Stromal cell of bone marrow (primary cell): ENCODE data around the gene OSBP.
"Not testable (repeated sequence)": the region's sequence is repeated elsewhere in the genome, so short reads cannot be mapped to it uniquely, and the experiment has no call there.

Experiments used
- DNase-seq: peaks from one replicate; pipeline ENCODE4 v3.0.0-alpha.2; 2012; ENCODE audit warnings: low read depth

OSBP gene

GRCh38 chr11:59553323-59553722, 62.3 kb downstream of the OSBP start:
- no peak for DNase-seq

- no peak for DNase-seq
Observed at GRCh38 chr11:59552844-59553243, 62.7 kb downstream of the OSBP start.

GRCh38 chr11:59551659-59552521, 63.7 kb downstream of the OSBP start:
- DNase-seq, result peak; percentile 59

- peak; percentile 76 for DNase-seq
Observed at GRCh38 chr11:59550842-59551658, 64.5 kb downstream of the OSBP start.

- peak; percentile 72 for DNase-seq
Observed at GRCh38 chr11:59550368-59550841, 65.2 kb downstream of the OSBP start.

- DNase-seq, result no peak
Observed at GRCh38 chr11:59548309-59548656, 67.3 kb downstream of the OSBP start.

- not testable (repeated sequence) for DNase-seq
Observed at GRCh38 chr11:59547605-59548308, 67.8 kb downstream of the OSBP start.

- DNase-seq, result no peak
Observed at GRCh38 chr11:59545179-59546020, 70.2 kb downstream of the OSBP start.

GRCh38 chr11:59544869-59545178, 70.8 kb downstream of the OSBP start:
- no peak for DNase-seq

GRCh38 chr11:59543713-59544112, 71.9 kb downstream of the OSBP start:
- not testable (repeated sequence) for DNase-seq

GRCh38 chr11:59542142-59542810, 73.3 kb downstream of the OSBP start:
- DNase-seq, result no peak

GRCh38 chr11:59534676-59535075, 80.9 kb downstream of the OSBP start:
- no peak for DNase-seq

- DNase-seq, result no peak
Observed at GRCh38 chr11:59532620-59533019, 83.0 kb downstream of the OSBP start.

- no peak for DNase-seq
Observed at GRCh38 chr11:59528711-59529110, 86.9 kb downstream of the OSBP start.
